Measurements from ENCODE around the gene FZR1.
A peak's percentile ranks its signal among the peaks of the same experiment; 100 is the strongest.
"Not testable (repeated sequence)": the region's sequence is repeated elsewhere in the genome, so short reads cannot be mapped to it uniquely, and the experiment has no call there.

Gene FZR1

DNA sequence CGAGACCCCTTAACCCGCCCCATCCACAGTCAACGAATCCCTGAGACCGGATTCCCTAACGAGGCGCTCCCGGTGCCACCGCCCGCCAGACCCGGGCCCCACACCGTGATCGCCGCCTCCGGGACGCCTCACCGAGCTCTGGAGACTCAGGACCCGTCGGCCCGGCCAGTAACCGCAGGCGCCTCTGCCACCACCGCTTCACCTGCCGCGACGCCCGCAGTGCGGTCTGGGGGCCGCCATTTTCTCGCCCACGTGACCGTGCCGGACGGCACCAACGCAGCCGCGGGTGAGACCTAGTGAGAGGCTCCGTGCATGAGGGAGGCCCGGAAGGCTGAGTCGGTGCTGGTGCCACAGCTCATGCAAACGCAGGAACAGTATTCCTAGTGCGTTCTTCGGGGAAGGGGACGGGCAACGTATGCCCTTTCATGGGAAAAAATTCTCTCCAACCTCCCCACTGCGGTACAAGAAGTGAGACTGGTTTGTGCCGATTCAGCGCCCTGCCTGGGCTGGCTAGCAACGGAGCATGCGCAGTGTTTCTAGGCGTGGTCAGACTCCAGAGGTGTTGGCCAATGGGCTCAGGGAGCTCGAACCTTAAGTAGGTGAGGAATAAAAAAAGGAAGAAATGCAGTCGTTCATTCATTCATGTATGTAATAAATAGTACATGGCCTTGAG lies 5.5 kb upstream of the FZR1 start, which contains the start of gene DOHH:
DOHH (minus strand) TSS at position 246 of the 673 bp plus-strand sequence. CDS start 3,860 bp downstream, outside the sequence.
- Histone ChIP-seq H3K36me3 (ENCODE audit: control insufficient read depth in 1 of 2, insufficient read depth in 2 of 2, low read length in 2 of 2) (peaks cover 3 to 15% of the 10 kb centered on the region in 2 donors), H3K4me3 (ENCODE audit: low read depth in 1 of 2, low read length in 2 of 2) (peak within 1 kb of the TSS; percentile 96 to 100), H3K27me3 (ENCODE audit: low read depth, low read length) (no peaks in the 10 kb centered on the region), H3K4me1 (ENCODE audit: control insufficient read depth in 1 of 2, insufficient read depth in 2 of 2, low read length in 2 of 2) (peaks cover 0 to 19% of the 10 kb centered on the region in 2 donors), H3K9me3 (ENCODE audit: control insufficient read depth in 1 of 2, low read length in 2 of 2) (no peaks in the 10 kb centered on the region), H3K27ac (ENCODE audit: low read length) (peak within 1 kb of the TSS; percentile 94)

DNA sequence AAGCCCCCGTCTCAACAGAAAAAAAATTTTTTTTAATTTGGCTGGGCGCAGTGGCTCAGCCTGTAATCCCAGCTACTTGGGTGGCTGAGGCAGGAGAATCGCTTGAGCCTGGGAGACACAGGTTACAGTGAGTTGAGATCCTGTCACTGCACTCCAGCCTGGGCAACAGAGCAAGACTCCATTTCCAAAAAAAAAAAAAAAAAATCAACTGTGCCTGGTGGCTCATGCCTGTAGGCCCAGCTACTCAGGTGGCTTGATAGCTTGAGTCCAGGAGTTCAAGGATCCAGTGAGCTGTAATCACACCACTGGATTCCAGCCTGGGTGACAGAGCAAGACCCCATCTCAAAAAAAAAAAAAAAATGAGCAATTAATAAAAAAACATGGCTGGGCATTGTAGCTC lies 4.3 kb upstream of the FZR1 start:
- Histone ChIP-seq H3K27ac (ENCODE audit: low read length) (no peak overlapping the region), H3K4me1 (ENCODE audit: control insufficient read depth in 1 of 2, insufficient read depth in 2 of 2, low read length in 2 of 2) (peaks cover 0 to 19% of the 10 kb centered on the region in 2 donors), H3K9me3 (ENCODE audit: control insufficient read depth in 1 of 2, low read length in 2 of 2) (no peaks in the 10 kb centered on the region), H3K27me3 (ENCODE audit: low read depth, low read length) (no peaks in the 10 kb centered on the region), H3K4me3 (ENCODE audit: low read depth in 1 of 2, low read length in 2 of 2) (no peak overlapping the region), H3K36me3 (ENCODE audit: control insufficient read depth in 1 of 2, insufficient read depth in 2 of 2, low read length in 2 of 2) (peaks cover 0 to 4% of the 10 kb centered on the region in 2 donors)

DNA sequence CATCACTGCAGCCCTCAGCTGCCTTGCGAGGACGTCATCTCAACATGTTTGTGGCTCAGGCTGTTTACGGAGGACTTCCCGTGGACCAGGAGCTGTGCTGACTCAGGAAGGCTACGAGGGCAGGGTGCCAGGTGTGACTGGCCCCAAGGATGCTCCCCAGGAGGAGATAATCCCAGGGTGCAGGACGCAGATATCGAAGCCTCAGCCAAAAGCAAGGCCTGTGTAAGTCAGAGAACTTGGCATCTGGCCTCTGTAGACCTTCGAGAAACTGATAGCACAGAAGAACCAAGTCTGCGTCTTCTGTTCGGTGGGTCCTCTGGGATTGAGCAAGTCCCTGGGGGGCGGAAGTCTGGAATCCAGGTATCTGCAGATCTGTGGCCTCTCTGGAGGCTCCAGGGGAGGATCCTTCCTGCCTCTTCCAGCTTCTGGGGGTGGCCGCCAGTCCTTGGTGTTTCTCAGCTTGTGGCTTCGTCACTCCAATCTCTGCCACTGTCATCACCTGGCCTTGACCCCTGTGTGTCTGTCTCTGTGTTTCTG lies 3.0 kb upstream of the FZR1 start:
- H3K36me3 ChIP-seq (ENCODE audit: control insufficient read depth in 1 of 2, insufficient read depth in 2 of 2, low read length in 2 of 2), result no peaks in the 10 kb centered on the region
- no peak overlapping the region for H3K27ac ChIP-seq (ENCODE audit: low read length)
- no peaks in the 10 kb centered on the region for H3K27me3 ChIP-seq (ENCODE audit: low read depth, low read length)

DNA sequence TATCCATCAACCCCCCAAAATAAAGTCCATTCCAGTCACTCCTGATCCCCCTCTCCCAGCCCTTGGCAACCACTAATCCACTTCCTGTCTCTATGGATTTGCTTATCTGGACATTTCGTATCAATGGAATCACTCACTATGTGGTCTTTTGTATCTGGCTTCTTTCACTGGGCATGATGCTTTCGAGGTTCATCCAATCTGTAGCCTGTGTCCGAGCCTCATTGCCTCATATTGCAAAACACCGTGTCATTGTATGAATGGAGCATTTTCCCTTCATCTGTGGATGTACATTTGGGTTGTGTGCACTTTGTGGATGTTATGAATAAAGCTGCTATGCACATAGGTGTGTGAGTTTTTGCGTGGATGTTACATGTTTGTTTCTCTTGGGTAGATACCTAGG lies 1.4 kb upstream of the FZR1 start:
- Histone ChIP-seq H3K9me3 (ENCODE audit: control insufficient read depth in 1 of 2, low read length in 2 of 2) (no peaks in the 10 kb centered on the region), H3K27ac (ENCODE audit: low read length) (no peak overlapping the region), H3K4me3 (ENCODE audit: low read depth in 1 of 2, low read length in 2 of 2) (no peak overlapping the region), H3K27me3 (ENCODE audit: low read depth, low read length) (no peaks in the 10 kb centered on the region), H3K36me3 (ENCODE audit: control insufficient read depth in 1 of 2, insufficient read depth in 2 of 2, low read length in 2 of 2) (peaks cover 0 to 10% of the 10 kb centered on the region in 2 donors), H3K4me1 (ENCODE audit: control insufficient read depth in 1 of 2, insufficient read depth in 2 of 2, low read length in 2 of 2) (peaks cover 0 to 27% of the 10 kb centered on the region in 2 donors)

More for the DNA sequence above, 3.0 kb upstream of the FZR1 start:
- H3K4me1 ChIP-seq (ENCODE audit: control insufficient read depth in 1 of 2, insufficient read depth in 2 of 2, low read length in 2 of 2), result peaks cover 0 to 30% of the 10 kb centered on the region in 2 donors
- H3K9me3 ChIP-seq (ENCODE audit: control insufficient read depth in 1 of 2, low read length in 2 of 2), result no peaks in the 10 kb centered on the region
- H3K4me3 ChIP-seq (ENCODE audit: low read depth in 1 of 2, low read length in 2 of 2), result no peak overlapping the region

DNA sequence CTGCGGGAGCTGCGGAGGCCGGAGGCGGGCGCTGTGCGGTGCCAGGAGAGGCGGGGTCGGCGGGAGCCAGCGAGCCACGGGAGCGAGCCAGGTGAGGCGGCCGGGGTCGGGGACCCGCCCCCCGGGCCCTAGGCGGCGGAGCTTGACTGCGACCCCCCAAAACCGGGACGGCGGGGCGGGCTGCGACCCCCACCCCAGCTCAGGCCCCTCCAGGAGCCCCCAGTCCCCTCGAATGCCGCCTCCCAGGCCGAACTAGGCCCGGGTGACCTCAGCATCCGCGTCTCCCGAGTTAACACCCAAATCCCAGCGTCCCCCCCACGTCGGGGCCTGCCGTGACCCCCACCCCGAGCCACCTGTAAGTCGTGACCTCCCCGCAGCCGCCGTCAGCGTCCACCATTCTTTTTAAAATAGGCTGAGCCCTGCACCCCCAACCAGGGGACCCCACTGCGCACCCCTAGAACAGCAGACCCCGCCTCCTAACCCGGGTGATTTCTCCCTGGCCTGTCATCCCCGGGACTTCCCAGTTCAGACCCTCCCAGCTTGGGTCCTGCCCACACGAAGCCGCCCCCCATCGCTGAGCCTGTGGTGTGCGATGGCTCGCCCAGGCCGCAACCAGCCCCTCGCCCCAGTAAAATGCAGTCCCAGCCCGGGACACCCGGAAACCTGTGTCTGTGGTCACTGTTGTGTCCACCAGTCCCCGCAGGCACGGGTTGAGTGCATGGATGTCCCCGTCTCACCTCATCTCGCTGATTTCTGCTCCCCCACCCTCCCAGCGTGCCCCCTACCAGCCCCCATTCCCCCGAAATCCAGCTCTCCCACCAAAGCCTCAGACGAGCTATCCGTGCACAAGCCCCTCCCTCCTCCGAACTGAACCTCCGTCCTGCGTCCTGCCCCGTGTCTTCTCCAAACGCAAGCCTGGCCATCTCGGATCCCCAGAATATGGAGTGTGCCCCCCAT lies 551 bp downstream of the FZR1 start:
- no peaks in the 10 kb centered on the region for H3K9me3 ChIP-seq (ENCODE audit: control insufficient read depth in 1 of 2, low read length in 2 of 2)
- peak overlapping the region; percentile 69 to 91 for H3K4me3 ChIP-seq (ENCODE audit: low read depth in 1 of 2, low read length in 2 of 2)
- H3K36me3 ChIP-seq (ENCODE audit: control insufficient read depth in 1 of 2, insufficient read depth in 2 of 2, low read length in 2 of 2), result peaks cover 0 to 24% of the 10 kb centered on the region in 2 donors
- H3K27ac ChIP-seq (ENCODE audit: low read length), result peak overlapping the region; percentile 56
- H3K4me1 ChIP-seq (ENCODE audit: control insufficient read depth in 1 of 2, insufficient read depth in 2 of 2, low read length in 2 of 2), result peaks cover 0 to 33% of the 10 kb centered on the region in 2 donors
- H3K27me3 ChIP-seq (ENCODE audit: low read depth, low read length), result no peaks in the 10 kb centered on the region

DNA sequence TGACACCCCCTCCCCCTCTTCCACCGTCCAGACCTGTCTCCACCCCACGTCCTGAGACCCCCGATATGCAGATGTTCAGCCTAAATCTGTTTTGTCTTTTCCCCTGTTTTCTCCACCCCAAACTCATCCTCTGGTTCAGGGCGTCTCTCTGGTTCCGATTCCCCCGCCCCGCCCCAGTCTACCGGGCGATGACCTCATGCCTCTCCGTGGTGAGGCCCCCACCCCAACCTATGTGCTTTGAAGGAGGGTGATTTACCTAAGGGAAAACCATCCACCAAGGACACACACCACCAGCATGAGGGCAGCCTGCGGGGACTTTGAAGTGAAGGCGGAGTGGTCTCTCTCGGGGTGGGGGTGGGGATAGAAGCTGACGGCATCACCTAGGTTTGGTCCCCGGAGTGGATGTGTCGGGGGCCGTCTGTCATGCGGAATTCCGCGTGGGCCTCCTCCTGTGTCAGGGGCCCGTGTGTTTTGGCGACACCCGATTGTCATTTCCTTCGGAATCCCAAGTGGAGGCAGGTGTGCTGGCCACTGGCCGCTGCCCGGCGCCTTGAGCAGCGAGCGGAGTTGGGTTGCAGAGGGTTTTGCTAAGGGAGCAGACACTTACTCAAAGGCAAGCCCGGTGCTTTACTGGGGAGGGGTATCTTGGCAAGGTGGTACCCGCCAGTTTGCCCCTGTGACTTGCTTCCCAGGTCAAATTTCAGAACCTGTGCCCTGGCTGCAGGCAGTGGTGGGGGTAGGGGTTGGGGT lies 1.4 kb downstream of the FZR1 start:
- Histone ChIP-seq H3K9me3 (ENCODE audit: control insufficient read depth in 1 of 2, low read length in 2 of 2) (no peaks in the 10 kb centered on the region), H3K27me3 (ENCODE audit: low read depth, low read length) (no peaks in the 10 kb centered on the region), H3K4me1 (ENCODE audit: control insufficient read depth in 1 of 2, insufficient read depth in 2 of 2, low read length in 2 of 2) (peaks cover 0 to 33% of the 10 kb centered on the region in 2 donors), H3K36me3 (ENCODE audit: control insufficient read depth in 1 of 2, insufficient read depth in 2 of 2, low read length in 2 of 2) (peaks cover 0 to 24% of the 10 kb centered on the region in 2 donors), H3K27ac (ENCODE audit: low read length) (peak overlapping the region; percentile 56), H3K4me3 (ENCODE audit: low read depth in 1 of 2, low read length in 2 of 2) (peak overlapping the region; percentile 69 to 91)

DNA sequence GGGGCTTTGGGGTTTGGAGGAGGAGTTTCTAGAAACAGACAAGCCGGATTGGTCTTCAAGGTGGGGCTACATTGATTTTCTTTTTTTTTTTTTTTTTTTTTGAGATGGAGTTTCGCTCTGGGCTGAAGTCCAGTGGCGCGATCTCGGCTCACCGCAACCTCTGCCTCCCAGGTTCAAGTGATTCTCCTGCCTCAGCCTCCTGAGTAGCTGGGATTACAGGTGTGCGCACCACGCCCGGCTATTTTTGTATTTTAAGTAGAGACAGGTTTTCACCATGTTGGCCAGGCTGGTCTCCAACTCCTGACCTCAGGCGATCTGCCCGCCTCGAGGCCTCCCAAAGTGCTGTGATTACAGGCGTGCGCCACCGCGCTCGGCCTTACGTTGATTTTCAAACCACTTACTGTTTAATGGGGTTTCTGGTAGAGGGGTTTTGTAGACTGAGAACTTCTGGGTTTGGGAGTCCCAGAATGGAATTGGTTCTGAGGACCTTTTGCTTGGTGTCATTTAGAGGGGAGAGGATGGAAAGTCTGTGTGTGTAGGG lies 2.1 kb downstream of the FZR1 start:
- H3K4me1 ChIP-seq (ENCODE audit: control insufficient read depth in 1 of 2, insufficient read depth in 2 of 2, low read length in 2 of 2), result peaks cover 0 to 33% of the 10 kb centered on the region in 2 donors
- H3K4me3 ChIP-seq (ENCODE audit: low read depth in 1 of 2, low read length in 2 of 2), result peak overlapping the region in 1 of 2 donors; percentile 91
- H3K27me3 ChIP-seq (ENCODE audit: low read depth, low read length); H3K9me3 ChIP-seq (ENCODE audit: control insufficient read depth in 1 of 2, low read length in 2 of 2); H3K27ac ChIP-seq (ENCODE audit: low read length): not testable (repeated sequence)
- peaks cover 0 to 24% of the 10 kb centered on the region in 2 donors for H3K36me3 ChIP-seq (ENCODE audit: control insufficient read depth in 1 of 2, insufficient read depth in 2 of 2, low read length in 2 of 2)

DNA sequence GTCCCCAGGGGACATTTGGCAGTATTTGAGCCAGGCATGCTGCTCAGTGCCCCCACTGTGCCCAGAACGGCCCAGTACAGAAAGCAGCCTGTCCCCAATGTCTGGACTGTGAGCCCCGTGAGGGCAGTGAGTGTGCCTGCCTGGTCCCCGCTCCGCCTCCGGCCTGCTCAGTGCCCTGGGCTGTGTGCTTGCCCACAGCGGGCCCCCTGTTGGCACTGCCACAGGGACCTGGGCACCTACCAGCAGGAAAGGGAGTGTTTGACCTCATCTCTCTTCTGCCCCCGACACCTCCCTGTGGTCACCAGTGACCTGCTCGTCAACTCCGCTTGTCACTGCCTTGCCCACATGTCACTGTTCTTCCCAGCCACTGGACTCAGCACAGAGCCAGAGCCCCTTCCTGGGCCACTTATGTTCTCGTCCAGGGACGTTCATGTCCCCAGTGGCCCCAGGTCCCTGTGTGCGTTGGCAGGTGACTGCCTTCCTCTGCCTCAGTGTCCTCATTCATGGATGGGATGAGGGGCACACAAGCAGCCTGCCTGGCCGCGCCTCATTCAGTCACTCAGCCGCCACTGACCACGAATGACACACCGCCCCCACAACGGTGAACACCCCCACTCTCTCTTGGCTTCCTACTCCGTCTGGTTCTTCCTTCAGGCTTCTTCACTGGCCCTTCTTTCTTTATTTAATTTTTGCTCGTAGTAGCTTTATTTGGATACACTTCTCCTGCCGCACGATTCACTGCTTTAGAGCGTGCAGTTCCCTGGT lies 2.8 kb downstream of the FZR1 start:
- H3K4me3 ChIP-seq (ENCODE audit: low read depth in 1 of 2, low read length in 2 of 2), result no peak overlapping the region
- H3K27me3 ChIP-seq (ENCODE audit: low read depth, low read length), result no peaks in the 10 kb centered on the region
- H3K9me3 ChIP-seq (ENCODE audit: control insufficient read depth in 1 of 2, low read length in 2 of 2), result no peaks in the 10 kb centered on the region
- H3K4me1 ChIP-seq (ENCODE audit: control insufficient read depth in 1 of 2, insufficient read depth in 2 of 2, low read length in 2 of 2), result peaks cover 0 to 33% of the 10 kb centered on the region in 2 donors
- no peak overlapping the region for H3K27ac ChIP-seq (ENCODE audit: low read length)
- peaks cover 0 to 24% of the 10 kb centered on the region in 2 donors for H3K36me3 ChIP-seq (ENCODE audit: control insufficient read depth in 1 of 2, insufficient read depth in 2 of 2, low read length in 2 of 2)

DNA sequence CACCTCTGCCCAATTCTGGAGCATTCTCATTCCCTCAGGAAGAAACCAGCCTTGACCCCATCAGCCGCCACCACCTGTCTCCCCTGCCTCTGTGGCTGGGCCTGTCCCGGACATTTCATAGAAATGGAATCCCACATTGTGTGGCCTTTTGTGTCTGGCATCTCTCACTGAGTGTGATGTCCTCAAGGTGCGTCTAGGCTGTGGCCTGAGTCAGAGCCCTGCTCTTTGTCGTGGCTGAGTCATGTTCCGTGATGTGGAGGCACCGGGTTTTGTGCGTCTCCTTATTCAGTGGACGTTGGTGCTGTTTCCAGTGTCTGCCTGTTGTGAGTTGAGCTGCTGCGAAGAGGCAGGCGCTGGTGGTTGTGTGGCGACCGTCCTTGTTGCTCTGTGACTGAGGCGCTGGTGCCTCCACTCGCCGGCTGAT lies 3.5 kb downstream of the FZR1 start:
- no peak overlapping the region for H3K27ac ChIP-seq (ENCODE audit: low read length)
- H3K36me3 ChIP-seq (ENCODE audit: control insufficient read depth in 1 of 2, insufficient read depth in 2 of 2, low read length in 2 of 2), result peaks cover 0 to 24% of the 10 kb centered on the region in 2 donors
- no peaks in the 10 kb centered on the region for H3K27me3 ChIP-seq (ENCODE audit: low read depth, low read length)
- H3K4me1 ChIP-seq (ENCODE audit: control insufficient read depth in 1 of 2, insufficient read depth in 2 of 2, low read length in 2 of 2), result peaks cover 0 to 33% of the 10 kb centered on the region in 2 donors
- no peaks in the 10 kb centered on the region for H3K9me3 ChIP-seq (ENCODE audit: control insufficient read depth in 1 of 2, low read length in 2 of 2)
- no peak overlapping the region for H3K4me3 ChIP-seq (ENCODE audit: low read depth in 1 of 2, low read length in 2 of 2)

DNA sequence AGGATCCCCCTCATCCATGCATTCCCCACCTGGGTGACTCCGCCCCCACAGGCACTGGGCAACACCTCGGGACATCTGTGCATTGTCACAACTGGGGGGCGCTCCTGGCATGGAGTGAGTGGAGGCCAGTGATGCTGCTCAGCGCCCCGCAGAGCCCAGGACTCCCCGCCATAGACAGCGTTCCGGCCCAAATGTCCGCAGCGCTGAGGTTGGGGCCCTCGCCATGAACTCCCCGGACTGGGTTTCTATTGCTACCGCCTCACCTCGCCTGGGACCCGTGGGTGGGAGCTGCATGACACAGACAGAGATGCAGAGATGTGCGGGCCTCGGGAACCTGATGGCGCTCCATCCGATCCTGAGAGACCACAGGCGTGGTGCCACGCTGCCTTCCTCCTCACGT lies 4.6 kb downstream of the FZR1 start:
- Histone ChIP-seq H3K9me3 (ENCODE audit: control insufficient read depth in 1 of 2, low read length in 2 of 2) (no peaks in the 10 kb centered on the region), H3K27me3 (ENCODE audit: low read depth, low read length) (no peaks in the 10 kb centered on the region), H3K36me3 (ENCODE audit: control insufficient read depth in 1 of 2, insufficient read depth in 2 of 2, low read length in 2 of 2) (peaks cover 0 to 24% of the 10 kb centered on the region in 2 donors), H3K27ac (ENCODE audit: low read length) (no peak overlapping the region), H3K4me1 (ENCODE audit: control insufficient read depth in 1 of 2, insufficient read depth in 2 of 2, low read length in 2 of 2) (peaks cover 0 to 34% of the 10 kb centered on the region in 2 donors), H3K4me3 (ENCODE audit: low read depth in 1 of 2, low read length in 2 of 2) (no peak overlapping the region)
